GM23338 (cell line): Measurements from ENCODE around the gene NSUN4. TPM values are rescaled to one million over a fixed set of nuclear protein-coding genes. Genes with fewer than 3 reads are reported as not detected.

Experiments
- ATAC-seq: fragments of 200-7000 bp; cut with Tn5 transposase; 3 replicates; pipeline ENCODE4 v1.9.1; 2020
- DNase-seq: peaks from one replicate; pipeline ENCODE4 v3.0.0-alpha.2; 2015; ENCODE audit warnings: low spot score
- H2AFZ ChIP-seq: fragments of 200-600 bp; sonication (generic); 2 replicates; pipeline ENCODE4 v1.8.0; 2016; ENCODE audit warnings: antibody characterized with exemption, mild to moderate bottlenecking, moderate library complexity
- H3F3A ChIP-seq: fragments of 200-600 bp; sonication (generic); replicated peaks from 2 replicates; pipeline ENCODE4 v1.8.0; 2017; ENCODE audit warnings: antibody characterized with exemption, mixed run types, low read depth
- H3K27ac ChIP-seq: fragments of 200-600 bp; sonication (generic); 2 replicates; pipeline ENCODE4 v1.6.1; 2016; ENCODE audit warnings: low read depth
- H3K27me3 ChIP-seq: fragments of 200-600 bp; sonication (generic); 2 replicates; pipeline ENCODE4 v1.8.0; 2016; ENCODE audit warnings: mild to moderate bottlenecking, mixed run types, moderate library complexity; ENCODE audit not compliant: insufficient read depth
- H3K36me3 ChIP-seq: fragments of 200-600 bp; sonication (generic); 2 replicates; pipeline ENCODE4 v1.8.0; 2016; ENCODE audit warnings: mild to moderate bottlenecking; ENCODE audit not compliant: insufficient read depth
- H3K4me1 ChIP-seq: fragments of 200-600 bp; sonication (generic); 2 replicates; pipeline ENCODE4 v1.8.0; 2016; ENCODE audit warnings: mild to moderate bottlenecking, moderate library complexity; ENCODE audit not compliant: insufficient read depth
- H3K4me2 ChIP-seq: fragments of 200-600 bp; sonication (generic); 2 replicates; pipeline ENCODE4 v1.7.1; 2017; ENCODE audit warnings: mixed run types
- H3K4me3 ChIP-seq: fragments of 200-600 bp; sonication (generic); 2 replicates; pipeline ENCODE4 v1.6.1; 2016; ENCODE audit warnings: mixed run types
- H3K79me2 ChIP-seq: fragments of 200-600 bp; sonication (generic); replicated peaks from 2 replicates; pipeline ENCODE4 v1.8.0; 2017; ENCODE audit warnings: mild to moderate bottlenecking; ENCODE audit not compliant: insufficient read depth
- H3K9me2 ChIP-seq: fragments of 200-600 bp; sonication (generic); 2 replicates; pipeline ENCODE4 v1.8.0; 2017; ENCODE audit not compliant: insufficient read depth
- H4K20me1 ChIP-seq: fragments of 200-600 bp; sonication (generic); replicated peaks from 2 replicates; pipeline ENCODE4 v1.8.0; 2017; ENCODE audit warnings: mild to moderate bottlenecking; ENCODE audit not compliant: insufficient read depth
- H3K27ac Mint-ChIP-seq: 2 replicates; pipeline ENCODE4 v1.8.0; 2020; ENCODE audit warnings: inconsistent platforms, mild to moderate bottlenecking, moderate library complexity, mixed read lengths
- H3K27me3 Mint-ChIP-seq: 3 replicates; pipeline ENCODE4 v1.8.0; 2022; ENCODE audit warnings: low read depth, mild to moderate bottlenecking, moderate library complexity, mixed read lengths, inconsistent platforms; ENCODE audit not compliant: insufficient read depth, poor library complexity
- H3K36me3 Mint-ChIP-seq: 3 replicates; pipeline ENCODE4 v1.8.0; 2021; ENCODE audit warnings: low read depth, mild to moderate bottlenecking, inconsistent platforms, moderate library complexity, mixed read lengths
- H3K4me1 Mint-ChIP-seq: 3 replicates; pipeline ENCODE4 v1.8.0; 2020; ENCODE audit warnings: mild to moderate bottlenecking, inconsistent platforms, mixed read lengths
- H3K4me3 Mint-ChIP-seq: 3 replicates; pipeline ENCODE4 v1.8.0; 2021; ENCODE audit warnings: moderate library complexity, mild to moderate bottlenecking, inconsistent platforms, mixed read lengths
- H3K9me3 Mint-ChIP-seq: 3 replicates; pipeline ENCODE4 v1.8.0; 2020; ENCODE audit warnings: moderate library complexity, mild to moderate bottlenecking, inconsistent platforms, mixed read lengths
- CREB1 ChIP-seq: fragments of 250-450 bp; sonication (Bioruptor Pico); IDR thresholded peaks from 2 replicates; pipeline ENCODE4 v1.5.0; 2020; ENCODE audit warnings: low read depth, mild to moderate bottlenecking, moderate library complexity
- EZH2 ChIP-seq: fragments of 200-600 bp; sonication (generic); IDR thresholded peaks from one replicate; pipeline ENCODE4 v1.8.0; 2017; ENCODE audit warnings: antibody characterized with exemption, mild to moderate bottlenecking, low read depth; ENCODE audit not compliant: unreplicated experiment
- EZH2phosphoT487 ChIP-seq: fragments of 200-600 bp; sonication (generic); IDR thresholded peaks from one replicate; pipeline ENCODE4 v1.8.1; 2018; ENCODE audit warnings: antibody characterized with exemption; ENCODE audit not compliant: unreplicated experiment
- JUNB ChIP-seq: IDR thresholded peaks from one replicate; pipeline ENCODE4 v1.6.1; 2016; ENCODE audit warnings: antibody characterized with exemption; ENCODE audit not compliant: unreplicated experiment
- NANOG ChIP-seq: IDR thresholded peaks from 2 replicates; pipeline ENCODE4 v1.6.1; 2016; ENCODE audit warnings: antibody characterized with exemption, borderline replicate concordance
- POLR2AphosphoS5 ChIP-seq: IDR thresholded peaks from 2 replicates; pipeline ENCODE4 v1.6.1; 2016; ENCODE audit warnings: antibody characterized with exemption, low read depth
- STAT1 ChIP-seq: IDR thresholded peaks from one replicate; pipeline ENCODE4 v1.6.1; 2016; ENCODE audit warnings: antibody characterized with exemption; ENCODE audit not compliant: unreplicated experiment
- ZNF114 ChIP-seq: fragments of 250-450 bp; sonication (Bioruptor Pico); IDR thresholded peaks from 2 replicates; pipeline ENCODE4 v1.5.0; 2020; ENCODE audit warnings: mild to moderate bottlenecking, moderate library complexity
- ZNF331 ChIP-seq: fragments of 250-450 bp; sonication (Bioruptor Pico); IDR thresholded peaks from 2 replicates; pipeline ENCODE4 v1.5.0; 2020; ENCODE audit warnings: low read depth, mild to moderate bottlenecking, moderate library complexity
- long read RNA-seq: library from polyadenylated mRNA; unstranded; transcript quantifications from one replicate; pipeline ENCODE4 v2.0.0, GENCODE V29; 2020; ENCODE audit not compliant: unreplicated experiment
- polyA plus RNA-seq: library from polyadenylated mRNA; unstranded; fragments of >200 nt; fragmentation: Nextera tagmentation; extraction: Ambion mirVana; gene quantifications from 2 replicates; pipeline ENCODE4 v1.2.1, GENCODE V29; 2016
- total RNA-seq: library from RNA; depleted of rRNA; stranded (reverse); fragments of >200 nt; shearing (Covaris generic); gene quantifications from 2 replicates; pipeline ENCODE4 v1.2.3, GENCODE V29; 2014; rRNA removed
- TF ChIP-seq, protein P1 (sequence below): IDR thresholded peaks from 2 replicates; pipeline ENCODE4 v1.6.1; 2016; ENCODE audit warnings: antibody characterized with exemption
- TF ChIP-seq, protein P2 (sequence below), 2 experiments: fragments of 200-600 bp in 1 of 2; sonication (generic) in 1 of 2; conservative IDR thresholded peaks; 2 replicates each; pipeline versions ENCODE4 v1.5.1 to v1.6.1; 2016 to 2017; ENCODE audit warnings: antibody characterized with exemption in 2 of 2, low read depth in 2 of 2, mild to moderate bottlenecking in 2 of 2, moderate library complexity in 1 of 2
- TF ChIP-seq, protein P3 (sequence below): fragments of 250-450 bp; sonication (Bioruptor Pico); IDR thresholded peaks from 2 replicates; pipeline ENCODE4 v1.5.0; 2020; ENCODE audit warnings: mild to moderate bottlenecking, moderate library complexity
- TF ChIP-seq, protein P4 (sequence below): IDR thresholded peaks from one replicate; pipeline ENCODE4 v1.6.1; 2018; ENCODE audit warnings: antibody characterized with exemption; ENCODE audit not compliant: unreplicated experiment

NSUN4 gene
- total RNA-seq (11.6 and 18.6 TPM in 2 replicates), polyA plus RNA-seq (7.4 and 8.9 TPM in 2 replicates)
- long read RNA-seq, partial matches to known transcripts: 1 of 7 reads
- long read RNA-seq, other reads (novel, unspliced or antisense): 3 of 7 reads

DNA sequence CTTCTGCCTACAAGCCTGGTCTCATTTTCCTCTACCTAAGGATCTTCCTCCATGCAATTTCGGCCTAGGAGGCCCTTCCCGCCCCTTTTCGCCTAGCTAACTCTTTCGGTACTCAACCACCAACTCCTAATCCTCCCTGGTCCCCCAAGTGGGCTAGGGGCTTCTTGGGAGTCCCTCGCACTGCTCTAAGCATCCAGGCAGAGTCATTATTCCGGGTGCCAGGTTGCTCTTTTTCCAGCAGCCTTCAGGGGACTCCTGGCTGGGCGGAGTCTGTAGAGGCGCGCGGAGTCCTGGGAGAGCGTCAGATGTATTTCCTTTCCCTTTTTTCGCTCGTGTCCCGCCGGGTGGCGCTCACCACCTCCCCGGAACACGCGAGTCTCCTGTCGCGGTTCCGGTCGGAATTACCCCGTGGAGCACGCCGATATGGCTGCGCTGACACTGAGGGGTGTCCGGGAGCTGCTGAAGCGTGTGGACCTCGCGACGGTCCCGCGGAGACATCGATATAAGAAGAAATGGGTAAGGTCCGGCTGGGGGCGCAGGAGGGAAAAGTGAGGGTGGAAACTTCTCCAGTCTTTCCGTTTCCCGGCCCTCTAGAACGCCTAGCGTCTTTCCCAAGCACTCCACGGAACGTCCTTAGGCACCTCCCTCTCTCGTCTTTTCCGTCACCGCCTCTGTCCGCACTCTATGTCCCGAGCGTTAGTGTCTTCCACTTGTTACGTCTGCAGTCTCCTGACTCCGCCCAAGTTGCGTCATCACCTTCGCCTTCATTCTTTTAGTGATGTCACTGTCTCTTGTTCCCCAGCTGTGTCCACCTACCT is at the start of gene NSUN4:
TSS of gene NSUN4 (plus strand) at position 404 of the 818 bp plus-strand sequence. CDS start at position 424, 20 bp downstream.
- H3K27me3 Mint-ChIP-seq: peaks cover 13% of the 10 kb centered on the region
- H3K4me3 Mint-ChIP-seq: peak within 1 kb of the TSS; percentile 92
- peaks cover 30% of the 10 kb centered on the region for H3K36me3 Mint-ChIP-seq
- peak; percentile 95 for ATAC-seq
- peaks cover 11% of the 10 kb centered on the region for H3F3A ChIP-seq
- H3K36me3 ChIP-seq: peaks cover 13% of the 10 kb centered on the region; the same call in 1 of the 2 replicates
- DNase-seq: peak; percentile 92
- H3K4me2 ChIP-seq: peak within 1 kb of the TSS; percentile 84
- H3K27ac ChIP-seq: peak within 1 kb of the TSS; percentile 100
- peak within 1 kb of the TSS; percentile 81 for H3K4me3 ChIP-seq
- H3K27me3 ChIP-seq: no peaks in the 10 kb centered on the region
- TF ChIP-seq CREB1 (CRISPR knock-in tag) (peak; percentile 95), EZH2 (no peak), STAT1 (no peak), EZH2phosphoT487 (no peak), JUNB (no peak), ZNF331 (CRISPR knock-in tag) (no peak), NANOG (no peak), ZNF114 (CRISPR knock-in tag) (no peak), POLR2AphosphoS5 (peak; percentile 90)
- TF ChIP-seq, protein P1, sequence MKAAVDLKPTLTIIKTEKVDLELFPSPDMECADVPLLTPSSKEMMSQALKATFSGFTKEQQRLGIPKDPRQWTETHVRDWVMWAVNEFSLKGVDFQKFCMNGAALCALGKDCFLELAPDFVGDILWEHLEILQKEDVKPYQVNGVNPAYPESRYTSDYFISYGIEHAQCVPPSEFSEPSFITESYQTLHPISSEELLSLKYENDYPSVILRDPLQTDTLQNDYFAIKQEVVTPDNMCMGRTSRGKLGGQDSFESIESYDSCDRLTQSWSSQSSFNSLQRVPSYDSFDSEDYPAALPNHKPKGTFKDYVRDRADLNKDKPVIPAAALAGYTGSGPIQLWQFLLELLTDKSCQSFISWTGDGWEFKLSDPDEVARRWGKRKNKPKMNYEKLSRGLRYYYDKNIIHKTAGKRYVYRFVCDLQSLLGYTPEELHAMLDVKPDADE: peak; percentile 46
- TF ChIP-seq, protein P2, sequence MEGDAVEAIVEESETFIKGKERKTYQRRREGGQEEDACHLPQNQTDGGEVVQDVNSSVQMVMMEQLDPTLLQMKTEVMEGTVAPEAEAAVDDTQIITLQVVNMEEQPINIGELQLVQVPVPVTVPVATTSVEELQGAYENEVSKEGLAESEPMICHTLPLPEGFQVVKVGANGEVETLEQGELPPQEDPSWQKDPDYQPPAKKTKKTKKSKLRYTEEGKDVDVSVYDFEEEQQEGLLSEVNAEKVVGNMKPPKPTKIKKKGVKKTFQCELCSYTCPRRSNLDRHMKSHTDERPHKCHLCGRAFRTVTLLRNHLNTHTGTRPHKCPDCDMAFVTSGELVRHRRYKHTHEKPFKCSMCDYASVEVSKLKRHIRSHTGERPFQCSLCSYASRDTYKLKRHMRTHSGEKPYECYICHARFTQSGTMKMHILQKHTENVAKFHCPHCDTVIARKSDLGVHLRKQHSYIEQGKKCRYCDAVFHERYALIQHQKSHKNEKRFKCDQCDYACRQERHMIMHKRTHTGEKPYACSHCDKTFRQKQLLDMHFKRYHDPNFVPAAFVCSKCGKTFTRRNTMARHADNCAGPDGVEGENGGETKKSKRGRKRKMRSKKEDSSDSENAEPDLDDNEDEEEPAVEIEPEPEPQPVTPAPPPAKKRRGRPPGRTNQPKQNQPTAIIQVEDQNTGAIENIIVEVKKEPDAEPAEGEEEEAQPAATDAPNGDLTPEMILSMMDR (conservative IDR thresholded peaks at IDR 0.05; ENCODE audit: low read depth in 2 of 2): peak; percentile 75 to 78
- TF ChIP-seq, protein P3, sequence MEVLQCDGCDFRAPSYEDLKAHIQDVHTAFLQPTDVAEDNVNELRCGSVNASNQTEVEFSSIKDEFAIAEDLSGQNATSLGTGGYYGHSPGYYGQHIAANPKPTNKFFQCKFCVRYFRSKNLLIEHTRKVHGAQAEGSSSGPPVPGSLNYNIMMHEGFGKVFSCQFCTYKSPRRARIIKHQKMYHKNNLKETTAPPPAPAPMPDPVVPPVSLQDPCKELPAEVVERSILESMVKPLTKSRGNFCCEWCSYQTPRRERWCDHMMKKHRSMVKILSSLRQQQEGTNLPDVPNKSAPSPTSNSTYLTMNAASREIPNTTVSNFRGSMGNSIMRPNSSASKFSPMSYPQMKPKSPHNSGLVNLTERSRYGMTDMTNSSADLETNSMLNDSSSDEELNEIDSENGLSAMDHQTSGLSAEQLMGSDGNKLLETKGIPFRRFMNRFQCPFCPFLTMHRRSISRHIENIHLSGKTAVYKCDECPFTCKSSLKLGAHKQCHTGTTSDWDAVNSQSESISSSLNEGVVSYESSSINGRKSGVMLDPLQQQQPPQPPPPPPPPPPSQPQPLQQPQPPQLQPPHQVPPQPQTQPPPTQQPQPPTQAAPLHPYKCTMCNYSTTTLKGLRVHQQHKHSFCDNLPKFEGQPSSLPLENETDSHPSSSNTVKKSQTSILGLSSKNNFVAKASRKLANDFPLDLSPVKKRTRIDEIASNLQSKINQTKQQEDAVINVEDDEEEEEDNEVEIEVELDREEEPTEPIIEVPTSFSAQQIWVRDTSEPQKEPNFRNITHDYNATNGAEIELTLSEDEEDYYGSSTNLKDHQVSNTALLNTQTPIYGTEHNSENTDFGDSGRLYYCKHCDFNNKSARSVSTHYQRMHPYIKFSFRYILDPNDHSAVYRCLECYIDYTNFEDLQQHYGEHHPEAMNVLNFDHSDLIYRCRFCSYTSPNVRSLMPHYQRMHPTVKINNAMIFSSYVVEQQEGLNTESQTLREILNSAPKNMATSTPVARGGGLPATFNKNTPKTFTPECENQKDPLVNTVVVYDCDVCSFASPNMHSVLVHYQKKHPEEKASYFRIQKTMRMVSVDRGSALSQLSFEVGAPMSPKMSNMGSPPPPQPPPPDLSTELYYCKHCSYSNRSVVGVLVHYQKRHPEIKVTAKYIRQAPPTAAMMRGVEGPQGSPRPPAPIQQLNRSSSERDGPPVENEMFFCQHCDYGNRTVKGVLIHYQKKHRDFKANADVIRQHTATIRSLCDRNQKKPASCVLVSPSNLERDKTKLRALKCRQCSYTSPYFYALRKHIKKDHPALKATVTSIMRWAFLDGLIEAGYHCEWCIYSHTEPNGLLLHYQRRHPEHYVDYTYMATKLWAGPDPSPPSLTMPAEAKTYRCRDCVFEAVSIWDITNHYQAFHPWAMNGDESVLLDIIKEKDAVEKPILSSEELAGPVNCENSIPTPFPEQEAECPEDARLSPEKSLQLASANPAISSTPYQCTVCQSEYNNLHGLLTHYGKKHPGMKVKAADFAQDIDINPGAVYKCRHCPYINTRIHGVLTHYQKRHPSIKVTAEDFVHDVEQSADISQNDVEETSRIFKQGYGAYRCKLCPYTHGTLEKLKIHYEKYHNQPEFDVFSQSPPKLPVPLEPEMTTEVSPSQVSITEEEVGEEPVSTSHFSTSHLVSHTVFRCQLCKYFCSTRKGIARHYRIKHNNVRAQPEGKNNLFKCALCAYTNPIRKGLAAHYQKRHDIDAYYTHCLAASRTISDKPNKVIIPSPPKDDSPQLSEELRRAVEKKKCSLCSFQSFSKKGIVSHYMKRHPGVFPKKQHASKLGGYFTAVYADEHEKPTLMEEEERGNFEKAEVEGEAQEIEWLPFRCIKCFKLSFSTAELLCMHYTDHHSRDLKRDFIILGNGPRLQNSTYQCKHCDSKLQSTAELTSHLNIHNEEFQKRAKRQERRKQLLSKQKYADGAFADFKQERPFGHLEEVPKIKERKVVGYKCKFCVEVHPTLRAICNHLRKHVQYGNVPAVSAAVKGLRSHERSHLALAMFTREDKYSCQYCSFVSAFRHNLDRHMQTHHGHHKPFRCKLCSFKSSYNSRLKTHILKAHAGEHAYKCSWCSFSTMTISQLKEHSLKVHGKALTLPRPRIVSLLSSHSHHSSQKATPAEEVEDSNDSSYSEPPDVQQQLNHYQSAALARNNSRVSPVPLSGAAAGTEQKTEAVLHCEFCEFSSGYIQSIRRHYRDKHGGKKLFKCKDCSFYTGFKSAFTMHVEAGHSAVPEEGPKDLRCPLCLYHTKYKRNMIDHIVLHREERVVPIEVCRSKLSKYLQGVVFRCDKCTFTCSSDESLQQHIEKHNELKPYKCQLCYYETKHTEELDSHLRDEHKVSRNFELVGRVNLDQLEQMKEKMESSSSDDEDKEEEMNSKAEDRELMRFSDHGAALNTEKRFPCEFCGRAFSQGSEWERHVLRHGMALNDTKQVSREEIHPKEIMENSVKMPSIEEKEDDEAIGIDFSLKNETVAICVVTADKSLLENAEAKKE (CRISPR knock-in tag): no peak
- TF ChIP-seq, protein P4, sequence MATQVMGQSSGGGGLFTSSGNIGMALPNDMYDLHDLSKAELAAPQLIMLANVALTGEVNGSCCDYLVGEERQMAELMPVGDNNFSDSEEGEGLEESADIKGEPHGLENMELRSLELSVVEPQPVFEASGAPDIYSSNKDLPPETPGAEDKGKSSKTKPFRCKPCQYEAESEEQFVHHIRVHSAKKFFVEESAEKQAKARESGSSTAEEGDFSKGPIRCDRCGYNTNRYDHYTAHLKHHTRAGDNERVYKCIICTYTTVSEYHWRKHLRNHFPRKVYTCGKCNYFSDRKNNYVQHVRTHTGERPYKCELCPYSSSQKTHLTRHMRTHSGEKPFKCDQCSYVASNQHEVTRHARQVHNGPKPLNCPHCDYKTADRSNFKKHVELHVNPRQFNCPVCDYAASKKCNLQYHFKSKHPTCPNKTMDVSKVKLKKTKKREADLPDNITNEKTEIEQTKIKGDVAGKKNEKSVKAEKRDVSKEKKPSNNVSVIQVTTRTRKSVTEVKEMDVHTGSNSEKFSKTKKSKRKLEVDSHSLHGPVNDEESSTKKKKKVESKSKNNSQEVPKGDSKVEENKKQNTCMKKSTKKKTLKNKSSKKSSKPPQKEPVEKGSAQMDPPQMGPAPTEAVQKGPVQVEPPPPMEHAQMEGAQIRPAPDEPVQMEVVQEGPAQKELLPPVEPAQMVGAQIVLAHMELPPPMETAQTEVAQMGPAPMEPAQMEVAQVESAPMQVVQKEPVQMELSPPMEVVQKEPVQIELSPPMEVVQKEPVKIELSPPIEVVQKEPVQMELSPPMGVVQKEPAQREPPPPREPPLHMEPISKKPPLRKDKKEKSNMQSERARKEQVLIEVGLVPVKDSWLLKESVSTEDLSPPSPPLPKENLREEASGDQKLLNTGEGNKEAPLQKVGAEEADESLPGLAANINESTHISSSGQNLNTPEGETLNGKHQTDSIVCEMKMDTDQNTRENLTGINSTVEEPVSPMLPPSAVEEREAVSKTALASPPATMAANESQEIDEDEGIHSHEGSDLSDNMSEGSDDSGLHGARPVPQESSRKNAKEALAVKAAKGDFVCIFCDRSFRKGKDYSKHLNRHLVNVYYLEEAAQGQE: no peak
- peak within 1 kb of the TSS; percentile 99 for H3K27ac Mint-ChIP-seq
- H2AFZ ChIP-seq: peak within 1 kb of the TSS; percentile 85
- H3K4me1 Mint-ChIP-seq: peaks cover 18% of the 10 kb centered on the region; the same call in 2 of the 3 replicates
- no peaks in the 10 kb centered on the region for H4K20me1 ChIP-seq
- H3K9me2 ChIP-seq: no peaks in the 10 kb centered on the region
- peaks cover 20% of the 10 kb centered on the region for H3K79me2 ChIP-seq
- no peaks in the 10 kb centered on the region for H3K9me3 Mint-ChIP-seq
- peaks cover 14% of the 10 kb centered on the region for H3K4me1 ChIP-seq
